Measurements from ENCODE around the gene SYCE1L.
A peak's percentile ranks its signal among the peaks of the same experiment; 100 is the strongest.

DNA sequence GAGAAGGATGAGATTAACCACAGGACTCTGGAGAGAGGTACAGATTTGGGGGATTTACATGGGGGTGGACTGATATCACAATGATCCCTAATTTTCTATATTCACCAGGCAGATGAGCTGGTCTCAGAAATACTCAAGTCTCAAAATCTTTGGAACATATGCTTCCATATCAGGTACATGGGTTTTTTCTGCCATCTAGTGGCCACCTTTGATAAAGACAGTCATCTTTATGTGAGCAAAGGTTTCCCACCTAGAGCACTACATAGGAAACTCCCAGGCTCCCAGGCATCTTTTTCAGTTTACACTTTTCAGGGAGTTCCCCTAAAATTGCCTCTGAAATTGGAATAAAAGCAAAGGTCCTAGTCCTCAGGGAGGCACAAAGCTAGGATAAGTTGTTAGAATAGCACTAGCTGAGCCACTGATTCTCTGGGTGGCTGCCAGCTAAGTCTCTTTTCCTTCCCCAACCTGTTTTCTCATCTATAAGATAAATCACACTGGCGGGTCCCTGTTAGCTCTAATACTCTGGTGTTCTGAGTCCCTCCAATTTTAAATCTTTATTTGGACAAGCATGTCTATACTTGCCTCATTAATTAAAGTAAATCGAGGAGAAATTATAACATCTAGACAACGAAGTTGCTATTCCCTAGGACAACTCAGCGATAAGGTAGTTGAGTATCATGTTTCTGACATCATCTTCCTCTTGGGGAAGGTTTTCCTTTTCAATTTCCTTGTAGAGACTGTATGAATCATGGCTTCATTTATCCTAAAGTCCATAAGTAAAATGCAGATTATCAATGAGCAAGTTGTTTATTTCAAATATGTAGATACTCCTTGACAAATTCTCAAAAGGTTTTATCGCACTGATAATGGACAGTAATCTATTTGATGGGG lies 27.2 kb upstream of the SYCE1L start:
- TF ChIP-seq, protein P1, sequence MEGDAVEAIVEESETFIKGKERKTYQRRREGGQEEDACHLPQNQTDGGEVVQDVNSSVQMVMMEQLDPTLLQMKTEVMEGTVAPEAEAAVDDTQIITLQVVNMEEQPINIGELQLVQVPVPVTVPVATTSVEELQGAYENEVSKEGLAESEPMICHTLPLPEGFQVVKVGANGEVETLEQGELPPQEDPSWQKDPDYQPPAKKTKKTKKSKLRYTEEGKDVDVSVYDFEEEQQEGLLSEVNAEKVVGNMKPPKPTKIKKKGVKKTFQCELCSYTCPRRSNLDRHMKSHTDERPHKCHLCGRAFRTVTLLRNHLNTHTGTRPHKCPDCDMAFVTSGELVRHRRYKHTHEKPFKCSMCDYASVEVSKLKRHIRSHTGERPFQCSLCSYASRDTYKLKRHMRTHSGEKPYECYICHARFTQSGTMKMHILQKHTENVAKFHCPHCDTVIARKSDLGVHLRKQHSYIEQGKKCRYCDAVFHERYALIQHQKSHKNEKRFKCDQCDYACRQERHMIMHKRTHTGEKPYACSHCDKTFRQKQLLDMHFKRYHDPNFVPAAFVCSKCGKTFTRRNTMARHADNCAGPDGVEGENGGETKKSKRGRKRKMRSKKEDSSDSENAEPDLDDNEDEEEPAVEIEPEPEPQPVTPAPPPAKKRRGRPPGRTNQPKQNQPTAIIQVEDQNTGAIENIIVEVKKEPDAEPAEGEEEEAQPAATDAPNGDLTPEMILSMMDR (IDR thresholded peaks at IDR 0.05): peak; percentile 57 to 72 (median 61)
- TF ChIP-seq POLR2A (IDR thresholded peaks at IDR 0.05; ENCODE audit: low read depth) (no peak), POLR2AphosphoS5 (IDR thresholded peaks at IDR 0.05) (no peak)
